Measurements from ENCODE around the gene SND1.

DNA sequence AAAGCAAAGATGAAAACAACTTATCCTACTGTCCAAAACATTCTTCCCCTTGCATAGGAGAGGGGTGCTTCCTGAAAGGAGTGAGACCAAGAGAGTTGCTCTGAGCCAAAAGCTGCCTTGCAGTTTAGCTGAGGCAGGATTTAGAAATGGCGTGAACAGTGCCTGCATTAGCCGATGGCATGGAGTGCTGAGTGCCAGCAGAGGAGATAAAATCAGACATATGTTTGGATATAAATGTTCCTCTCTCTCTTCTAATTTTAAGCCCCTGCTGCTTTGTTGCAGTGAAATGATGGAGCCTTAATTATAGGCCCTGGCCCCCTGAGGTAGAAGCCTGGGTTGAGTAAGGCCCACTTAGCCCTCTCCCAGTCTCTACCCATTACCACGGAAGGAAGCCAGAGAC is 372.2 kb downstream of the SND1 start:
- TF ChIP-seq, protein P1, sequence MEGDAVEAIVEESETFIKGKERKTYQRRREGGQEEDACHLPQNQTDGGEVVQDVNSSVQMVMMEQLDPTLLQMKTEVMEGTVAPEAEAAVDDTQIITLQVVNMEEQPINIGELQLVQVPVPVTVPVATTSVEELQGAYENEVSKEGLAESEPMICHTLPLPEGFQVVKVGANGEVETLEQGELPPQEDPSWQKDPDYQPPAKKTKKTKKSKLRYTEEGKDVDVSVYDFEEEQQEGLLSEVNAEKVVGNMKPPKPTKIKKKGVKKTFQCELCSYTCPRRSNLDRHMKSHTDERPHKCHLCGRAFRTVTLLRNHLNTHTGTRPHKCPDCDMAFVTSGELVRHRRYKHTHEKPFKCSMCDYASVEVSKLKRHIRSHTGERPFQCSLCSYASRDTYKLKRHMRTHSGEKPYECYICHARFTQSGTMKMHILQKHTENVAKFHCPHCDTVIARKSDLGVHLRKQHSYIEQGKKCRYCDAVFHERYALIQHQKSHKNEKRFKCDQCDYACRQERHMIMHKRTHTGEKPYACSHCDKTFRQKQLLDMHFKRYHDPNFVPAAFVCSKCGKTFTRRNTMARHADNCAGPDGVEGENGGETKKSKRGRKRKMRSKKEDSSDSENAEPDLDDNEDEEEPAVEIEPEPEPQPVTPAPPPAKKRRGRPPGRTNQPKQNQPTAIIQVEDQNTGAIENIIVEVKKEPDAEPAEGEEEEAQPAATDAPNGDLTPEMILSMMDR (IDR thresholded peaks at IDR 0.05) = no peak
- TF ChIP-seq POLR2A (IDR thresholded peaks at IDR 0.05) = no peak

All from right lobe of liver (tissue), 4 donors.